Large intestine (tissue), 3 donors: ENCODE results near the gene ALG14. TPM values are rescaled to one million over a fixed set of nuclear protein-coding genes. Genes with fewer than 3 reads are reported as not detected.
"Not testable (repeated sequence)": the region's sequence is repeated elsewhere in the genome, so short reads cannot be mapped to it uniquely, and the experiment has no call there.

Experiments used
- DNase-seq, 2 donors: peaks; one replicate each; pipeline versions ENCODE4 v3.0.0 to v3.0.0-alpha.2; 2013
- H3K27ac ChIP-seq: one replicate; pipeline ENCODE4 v1.5.1; 2013; ENCODE audit warnings: low read length
- H3K27me3 ChIP-seq: 2 replicates; pipeline ENCODE4 v1.6.1; 2013; ENCODE audit warnings: low read length; ENCODE audit not compliant: control insufficient read depth, insufficient read depth
- H3K36me3 ChIP-seq: 2 replicates; pipeline ENCODE4 v1.6.1; 2013; ENCODE audit warnings: low read length; ENCODE audit not compliant: control insufficient read depth, insufficient read depth
- H3K4me1 ChIP-seq: one replicate; pipeline ENCODE4 v1.6.1; 2013; ENCODE audit warnings: low read length; ENCODE audit not compliant: control insufficient read depth, insufficient read depth
- H3K4me3 ChIP-seq: one replicate; pipeline ENCODE4 v1.5.1; 2013; ENCODE audit warnings: low read length
- H3K9me3 ChIP-seq: one replicate; pipeline ENCODE4 v1.6.1; 2013; ENCODE audit warnings: mild to moderate bottlenecking, low read depth, low read length, moderate library complexity; ENCODE audit not compliant: control insufficient read depth
- WGBS: methylation state at CpG from one replicate; pipeline ENCODE4 v1.1.5; 2013; ENCODE audit warnings: low lambda C conversion rate; ENCODE audit not compliant: insufficient coverage; 5-methylcytosine and 5-hydroxymethylcytosine counted together
- polyA plus RNA-seq: library from polyadenylated mRNA; unstranded; fragments of 120-200 nt; gene quantifications from one replicate; pipeline ENCODE4 v1.2.1, GENCODE V29; 2013

Gene ALG14
- polyA plus RNA-seq, 1 donor: 9.0 TPM

GRCh38 chr1:95028954-95029353, 43.8 kb downstream of the ALG14 start:
- no peaks in the 10 kb centered on the region for H3K27me3 ChIP-seq
- H3K4me1 ChIP-seq: no peaks in the 10 kb centered on the region
- H3K27ac ChIP-seq: no peak overlapping the region
- no peak for DNase-seq
- H3K9me3 ChIP-seq: peaks cover 6% of the 10 kb centered on the region
- H3K36me3 ChIP-seq: peaks cover 13% of the 10 kb centered on the region
- no peak overlapping the region for H3K4me3 ChIP-seq

- Histone ChIP-seq H3K27me3 (no peaks in the 10 kb centered on the region), H3K27ac (no peak overlapping the region), H3K36me3 (peaks cover 13% of the 10 kb centered on the region), H3K9me3 (peaks cover 6% of the 10 kb centered on the region), H3K4me3 (no peak overlapping the region), H3K4me1 (no peaks in the 10 kb centered on the region)
- DNase-seq: no peak
- 100% methylated on average over 1 of the region's 4 CpGs for WGBS
These were observed 45.7 kb downstream of the ALG14 start for GRCh38 chr1:95027046-95027445.

GRCh38 chr1:95023399-95024043, 49.2 kb downstream of the ALG14 start:
- H3K4me3 ChIP-seq: no peak overlapping the region
- no peaks in the 10 kb centered on the region for H3K27me3 ChIP-seq
- WGBS: 79% methylated on average over 2 of the region's 3 CpGs
- peaks cover 13% of the 10 kb centered on the region for H3K36me3 ChIP-seq
- peaks cover 1% of the 10 kb centered on the region for H3K4me1 ChIP-seq
- H3K9me3 ChIP-seq: peaks cover under 1% of the 10 kb centered on the region
- no peak overlapping the region for H3K27ac ChIP-seq
- DNase-seq: no peak

DNA sequence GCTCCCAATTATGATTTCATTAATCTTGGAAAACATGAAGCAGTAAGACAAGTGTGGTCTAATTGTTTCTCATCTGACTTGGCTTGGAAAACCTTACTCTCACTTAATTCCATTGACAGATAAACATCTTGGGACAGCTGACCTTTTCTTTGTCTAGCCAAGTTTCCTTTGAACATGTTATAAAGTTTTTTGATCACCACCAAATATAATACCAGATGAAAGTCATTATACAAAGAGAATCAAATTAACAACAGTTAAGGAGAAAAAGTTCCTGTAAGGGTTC, 50.2 kb downstream of the ALG14 start:
- no peak for DNase-seq
- peaks cover 4% of the 10 kb centered on the region for H3K4me1 ChIP-seq
- H3K4me3 ChIP-seq: no peak overlapping the region
- no peaks in the 10 kb centered on the region for H3K9me3 ChIP-seq
- H3K27ac ChIP-seq: no peak overlapping the region
- peaks cover 13% of the 10 kb centered on the region for H3K36me3 ChIP-seq
- H3K27me3 ChIP-seq: no peaks in the 10 kb centered on the region

DNA sequence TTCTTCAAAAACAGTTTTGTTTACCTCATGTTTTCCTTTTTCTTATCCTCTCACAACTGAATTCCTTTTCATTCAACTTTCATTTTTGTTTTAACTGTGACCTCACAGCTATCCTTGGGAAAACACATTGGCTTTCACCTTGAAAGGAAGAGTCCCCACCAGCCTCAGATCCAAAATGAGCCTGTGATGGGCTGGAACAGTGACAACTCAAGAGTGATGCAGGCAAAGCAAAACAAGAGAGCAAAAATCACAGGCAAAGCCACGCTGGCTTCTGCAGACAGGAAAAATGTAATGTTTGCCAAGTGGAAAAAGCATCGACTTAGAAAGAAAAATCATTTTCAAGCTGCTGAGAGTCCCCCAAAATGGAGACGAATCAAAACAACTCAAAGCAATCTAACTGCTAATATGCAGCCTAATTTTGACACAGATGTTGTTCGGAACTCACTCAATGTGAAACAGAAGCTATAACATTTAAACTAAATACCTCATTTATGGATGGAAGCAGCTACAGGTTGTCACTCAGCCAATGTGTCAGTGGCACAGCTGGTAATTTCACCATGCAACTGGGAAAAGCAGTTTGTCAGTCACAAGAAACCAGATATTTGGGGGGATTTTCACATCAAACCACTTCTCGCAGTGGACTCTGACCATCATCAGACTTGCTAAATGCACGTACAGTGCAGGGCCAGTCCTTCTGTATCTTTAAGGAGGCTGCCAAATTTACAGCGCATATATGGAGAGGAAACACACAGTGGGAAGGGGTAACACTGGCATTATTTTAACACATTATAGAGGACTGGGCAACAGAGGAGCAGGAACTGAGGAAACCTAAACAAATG, 50.7 kb downstream of the ALG14 start:
- DNase-seq: no peak
- no CpG with 5 or more reads among the region's 7 CpGs for WGBS
- Histone ChIP-seq H3K27ac (peak overlapping the region; percentile 39), H3K27me3 (no peaks in the 10 kb centered on the region), H3K4me3 (no peak overlapping the region), H3K4me1 (peaks cover 4% of the 10 kb centered on the region), H3K9me3 (no peaks in the 10 kb centered on the region), H3K36me3 (peaks cover 13% of the 10 kb centered on the region)

- Histone ChIP-seq H3K4me3 (no peak overlapping the region), H3K27me3 (no peaks in the 10 kb centered on the region), H3K4me1 (peaks cover 4% of the 10 kb centered on the region), H3K27ac (no peak overlapping the region), H3K36me3 (peaks cover 7% of the 10 kb centered on the region), H3K9me3 (no peaks in the 10 kb centered on the region)
- no peak for DNase-seq
- WGBS: 73% methylated on average over 2 of the region's 4 CpGs
These were observed 51.6 kb downstream of the ALG14 start for GRCh38 chr1:95021119-95021518.

DNA sequence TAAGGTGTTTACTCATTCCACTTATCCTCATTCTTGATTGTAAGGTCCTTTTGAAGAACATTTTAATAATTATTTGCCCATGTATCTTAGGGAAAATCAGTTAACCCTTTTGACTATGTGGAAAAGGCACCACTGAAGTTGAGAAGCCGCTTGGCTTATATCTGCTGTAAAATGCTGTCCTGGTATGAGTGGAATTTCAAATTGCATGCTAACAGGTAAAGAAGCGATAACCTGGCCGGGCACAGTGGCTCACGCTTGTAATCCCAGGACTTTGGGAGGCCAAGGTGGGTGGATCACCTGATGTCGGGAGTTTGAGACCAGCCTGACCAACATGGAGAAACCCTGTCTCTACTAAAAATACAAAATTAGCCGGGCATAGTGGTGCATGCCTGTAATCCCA, 53.3 kb downstream of the ALG14 start:
- not testable (repeated sequence) for H3K36me3 ChIP-seq, H3K27me3 ChIP-seq, H3K4me3 ChIP-seq, H3K27ac ChIP-seq, H3K4me1 ChIP-seq, DNase-seq, H3K9me3 ChIP-seq
- WGBS: no CpG with 5 or more reads among the region's 6 CpGs

DNA sequence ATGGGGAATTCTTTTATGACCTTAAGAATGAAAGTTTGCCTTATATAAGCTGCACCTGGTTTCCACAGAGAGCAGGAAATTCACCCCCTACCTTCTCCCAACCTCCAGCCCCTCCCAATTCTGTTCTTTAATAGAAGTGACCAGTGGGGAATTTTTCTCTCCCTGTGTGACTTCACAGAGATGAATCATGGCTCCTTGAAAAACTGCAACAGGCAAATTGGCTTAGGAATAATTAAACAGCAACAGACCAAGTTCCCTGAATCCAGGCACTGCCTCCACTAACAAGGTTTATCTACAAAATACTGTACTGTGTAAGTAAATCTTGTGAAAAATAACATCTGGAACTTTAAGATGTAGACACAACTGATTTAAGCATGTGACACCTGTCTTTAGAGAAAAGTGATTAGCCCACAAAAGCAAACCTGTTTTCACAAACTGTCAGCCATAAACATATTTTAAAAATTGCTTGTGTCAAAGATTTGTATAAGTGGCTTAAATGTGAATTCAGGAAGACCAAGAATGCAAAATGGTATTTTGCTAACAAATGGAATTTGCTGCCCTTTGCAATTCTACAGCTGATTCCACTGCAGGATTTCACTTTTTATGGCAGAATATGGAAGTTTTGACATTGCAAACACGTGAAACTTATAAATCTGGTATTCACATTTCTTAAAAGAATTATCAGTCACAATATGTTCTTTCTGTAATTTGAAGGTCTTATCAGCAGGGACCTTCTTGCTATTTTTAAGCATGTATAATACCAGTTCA, 54.0 kb downstream of the ALG14 start:
- no CpG with 5 or more reads among the region's 1 CpG for WGBS

GRCh38 chr1:95017775-95018174, 55.0 kb downstream of the ALG14 start:
- H3K36me3 ChIP-seq: no peaks in the 10 kb centered on the region
- no CpG with 5 or more reads among the region's 1 CpG for WGBS
- no peaks in the 10 kb centered on the region for H3K9me3 ChIP-seq
- no peak overlapping the region for H3K27ac ChIP-seq
- H3K4me1 ChIP-seq: peaks cover 4% of the 10 kb centered on the region
- no peak for DNase-seq
- no peak overlapping the region for H3K4me3 ChIP-seq
- H3K27me3 ChIP-seq: no peaks in the 10 kb centered on the region

More for the DNA sequence above, 54.0 kb downstream of the ALG14 start:
- H3K4me1 ChIP-seq: peaks cover 4% of the 10 kb centered on the region
- H3K4me3 ChIP-seq: no peak overlapping the region
- no peaks in the 10 kb centered on the region for H3K9me3 ChIP-seq
- no peaks in the 10 kb centered on the region for H3K36me3 ChIP-seq
- H3K27ac ChIP-seq: no peak overlapping the region
- no peak for DNase-seq
- H3K27me3 ChIP-seq: no peaks in the 10 kb centered on the region

GRCh38 chr1:95015076-95015475, 57.7 kb downstream of the ALG14 start:
- no peak for DNase-seq
- H3K27me3 ChIP-seq: no peaks in the 10 kb centered on the region
- no peaks in the 10 kb centered on the region for H3K36me3 ChIP-seq
- H3K4me3 ChIP-seq: no peak overlapping the region
- no peak overlapping the region for H3K27ac ChIP-seq
- H3K9me3 ChIP-seq: no peaks in the 10 kb centered on the region
- H3K4me1 ChIP-seq: peaks cover 4% of the 10 kb centered on the region
- 100% methylated on average over 1 of the region's 3 CpGs for WGBS
